HCT116 (cell line): ENCODE results near the gene SAYSD1.

ENCODE experiments used
- EGR1 ChIP-seq: IDR thresholded peaks from 2 replicates; pipeline ENCODE4 v1.6.1; 2012; ENCODE audit warnings: low read depth
- EZH2 ChIP-seq: fragments of 200-600 bp; sonication (generic); IDR thresholded peaks from 2 replicates; pipeline ENCODE4 v1.6.1; 2017; ENCODE audit warnings: antibody characterized with exemption, mixed run types
- EZH2phosphoT487 ChIP-seq: fragments of 200-600 bp; IDR thresholded peaks from 2 replicates; pipeline ENCODE4 v1.6.1; 2018; ENCODE audit warnings: antibody characterized with exemption, borderline replicate concordance
- POLR2A ChIP-seq: IDR thresholded peaks from 2 replicates; pipeline ENCODE4 v1.7.0; 2011; ENCODE audit warnings: borderline replicate concordance; ENCODE audit not compliant: insufficient read depth, insufficient read length; ENCODE audit errors: extremely low read depth
- POLR2AphosphoS5 ChIP-seq: IDR thresholded peaks from 2 replicates; pipeline ENCODE4 v1.6.1; 2011; ENCODE audit warnings: mild to moderate bottlenecking, low read depth, low read length, moderate library complexity
- RAD21 ChIP-seq: IDR thresholded peaks from 2 replicates; pipeline ENCODE4 v1.6.1; 2012; ENCODE audit warnings: low read depth, mild to moderate bottlenecking
- SP1 ChIP-seq: IDR thresholded peaks from 2 replicates; pipeline ENCODE4 v1.6.1; 2012; ENCODE audit warnings: low read depth
- TF ChIP-seq, protein P1 (sequence below): IDR thresholded peaks from 2 replicates; pipeline ENCODE4 v1.6.1; 2012
- TF ChIP-seq, protein P2 (sequence below), 3 experiments: fragments of 200-600 bp in 1 of 3; sonication (generic) in 1 of 3; IDR thresholded peaks in 2 of 3; conservative IDR thresholded peaks in 1 of 3; 2 replicates each; pipeline ENCODE4 v1.5.1; 2012 to 2017; ENCODE audit warnings: low read depth in 2 of 3, low read length in 2 of 3, antibody characterized with exemption in 1 of 3, borderline replicate concordance in 1 of 3, control low read depth in 1 of 3, mild to moderate bottlenecking in 1 of 3, mixed read lengths in 1 of 3, mixed run types in 1 of 3, moderate library complexity in 1 of 3; ENCODE audit not compliant: insufficient read depth in 1 of 3

DNA sequence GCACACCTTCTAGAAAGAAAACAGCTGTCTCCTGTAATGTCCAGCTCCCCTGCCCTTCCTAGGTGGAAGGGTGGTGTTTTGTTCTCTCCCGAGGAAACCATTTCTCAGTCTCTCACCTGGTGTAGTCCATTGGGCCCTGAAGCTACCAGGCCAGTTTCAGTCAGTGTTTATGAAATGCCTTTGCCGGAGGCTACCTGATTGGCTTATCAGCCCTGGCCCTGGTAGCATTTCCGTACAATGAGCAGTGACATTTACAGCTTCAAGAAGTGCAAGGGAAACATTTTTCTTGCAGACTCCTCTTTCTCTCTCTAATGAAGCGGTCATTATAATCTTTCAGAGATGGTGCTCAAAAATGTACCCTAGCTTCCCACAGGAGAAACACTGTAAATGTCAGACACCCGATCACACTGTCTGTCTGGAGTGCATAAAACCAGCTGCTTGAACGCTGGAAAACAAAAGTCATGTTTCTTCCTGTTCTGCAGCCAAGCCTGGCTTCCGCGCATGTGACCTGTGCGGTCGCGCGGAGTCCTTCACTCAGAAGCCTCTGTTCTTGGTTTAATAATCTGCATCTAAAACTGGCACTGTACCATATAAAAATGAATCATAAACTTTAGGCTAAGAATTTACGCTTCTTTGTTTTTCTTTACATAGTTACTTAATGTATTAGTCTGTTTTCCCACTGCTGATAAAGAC, 28.4 kb upstream of the SAYSD1 start:
- TF ChIP-seq, protein P1, sequence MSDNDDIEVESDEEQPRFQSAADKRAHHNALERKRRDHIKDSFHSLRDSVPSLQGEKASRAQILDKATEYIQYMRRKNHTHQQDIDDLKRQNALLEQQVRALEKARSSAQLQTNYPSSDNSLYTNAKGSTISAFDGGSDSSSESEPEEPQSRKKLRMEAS = no peak
- TF ChIP-seq, protein P2, sequence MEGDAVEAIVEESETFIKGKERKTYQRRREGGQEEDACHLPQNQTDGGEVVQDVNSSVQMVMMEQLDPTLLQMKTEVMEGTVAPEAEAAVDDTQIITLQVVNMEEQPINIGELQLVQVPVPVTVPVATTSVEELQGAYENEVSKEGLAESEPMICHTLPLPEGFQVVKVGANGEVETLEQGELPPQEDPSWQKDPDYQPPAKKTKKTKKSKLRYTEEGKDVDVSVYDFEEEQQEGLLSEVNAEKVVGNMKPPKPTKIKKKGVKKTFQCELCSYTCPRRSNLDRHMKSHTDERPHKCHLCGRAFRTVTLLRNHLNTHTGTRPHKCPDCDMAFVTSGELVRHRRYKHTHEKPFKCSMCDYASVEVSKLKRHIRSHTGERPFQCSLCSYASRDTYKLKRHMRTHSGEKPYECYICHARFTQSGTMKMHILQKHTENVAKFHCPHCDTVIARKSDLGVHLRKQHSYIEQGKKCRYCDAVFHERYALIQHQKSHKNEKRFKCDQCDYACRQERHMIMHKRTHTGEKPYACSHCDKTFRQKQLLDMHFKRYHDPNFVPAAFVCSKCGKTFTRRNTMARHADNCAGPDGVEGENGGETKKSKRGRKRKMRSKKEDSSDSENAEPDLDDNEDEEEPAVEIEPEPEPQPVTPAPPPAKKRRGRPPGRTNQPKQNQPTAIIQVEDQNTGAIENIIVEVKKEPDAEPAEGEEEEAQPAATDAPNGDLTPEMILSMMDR (IDR thresholded peaks at IDR 0.05 in 2 of 3, conservative IDR thresholded peaks at IDR 0.05 in 1 of 3; ENCODE audit: borderline replicate concordance in 1 of 3, insufficient read depth in 1 of 3, low read depth in 2 of 3, low read length in 2 of 3) = no peak
- no peak for TF ChIP-seq EGR1
- no peak for TF ChIP-seq EZH2
- no peak for TF ChIP-seq POLR2A
- TF ChIP-seq EZH2phosphoT487 = no peak
- no peak for TF ChIP-seq POLR2AphosphoS5
- TF ChIP-seq RAD21 = no peak
- TF ChIP-seq SP1 = no peak
